Stimulated activated CD8-positive, alpha-beta memory T cell treated with anti-CD3 and anti-CD28 coated beads, Interleukin-2, amount 100 ng/mL, for 48 hours (primary cell): ENCODE measurements around the gene UGGT1.
"Not testable (repeated sequence)": the region's sequence is repeated elsewhere in the genome, so short reads cannot be mapped to it uniquely, and the experiment has no call there.

ENCODE experiments used
- DNase-seq, 2 donors: peaks; one replicate each; pipeline ENCODE4 v3.0.0-alpha.2; 2020; ENCODE audit warnings: low read depth in 2 of 2

UGGT1 gene

GRCh38 chr2:128115921-128116623 is 25.1 kb downstream of the UGGT1 start:
- no peak for DNase-seq

- DNase-seq: no peak
These were observed 43.6 kb downstream of the UGGT1 start for GRCh38 chr2:128134573-128134972.

- DNase-seq: no peak
These were observed 46.2 kb downstream of the UGGT1 start for GRCh38 chr2:128137094-128137616.

GRCh38 chr2:128139624-128140023 is 48.6 kb downstream of the UGGT1 start:
- no peak for DNase-seq

GRCh38 chr2:128145651-128146050 is 54.7 kb downstream of the UGGT1 start:
- no peak for DNase-seq

GRCh38 chr2:128153786-128154185 is 62.8 kb downstream of the UGGT1 start:
- no peak for DNase-seq

- no peak for DNase-seq
These were observed 63.2 kb downstream of the UGGT1 start for GRCh38 chr2:128154225-128154624.

- no peak for DNase-seq
These were observed 65.0 kb downstream of the UGGT1 start for GRCh38 chr2:128155970-128156369.

- DNase-seq: no peak
These were observed 65.8 kb downstream of the UGGT1 start for GRCh38 chr2:128156812-128157211.

GRCh38 chr2:128157644-128158043 is 66.6 kb downstream of the UGGT1 start:
- no peak for DNase-seq

- DNase-seq: no peak
These were observed 67.2 kb downstream of the UGGT1 start for GRCh38 chr2:128158176-128158575.

- DNase-seq: no peak
These were observed 68.4 kb downstream of the UGGT1 start for GRCh38 chr2:128159437-128159836.

- no peak for DNase-seq
These were observed 69.7 kb downstream of the UGGT1 start for GRCh38 chr2:128160616-128161275.

GRCh38 chr2:128162266-128162665 is 71.3 kb downstream of the UGGT1 start:
- DNase-seq: no peak

- no peak for DNase-seq
These were observed 73.3 kb downstream of the UGGT1 start for GRCh38 chr2:128164311-128164710.

GRCh38 chr2:128166746-128167353 is 75.8 kb downstream of the UGGT1 start:
- DNase-seq: no peak

- DNase-seq: no peak
These were observed 78.1 kb downstream of the UGGT1 start for GRCh38 chr2:128169094-128169493.

- DNase-seq: no peak
These were observed 78.5 kb downstream of the UGGT1 start for GRCh38 chr2:128169497-128169896.

GRCh38 chr2:128169933-128170709 is 79.1 kb downstream of the UGGT1 start:
- no peak for DNase-seq

- no peak for DNase-seq
These were observed 79.8 kb downstream of the UGGT1 start for GRCh38 chr2:128170776-128171175.

- no peak for DNase-seq
These were observed 81.2 kb downstream of the UGGT1 start for GRCh38 chr2:128172191-128172590.

- not testable (repeated sequence) for DNase-seq
These were observed 83.1 kb downstream of the UGGT1 start for GRCh38 chr2:128174067-128174466.
